PFSK-1 (cell line): ENCODE measurements around the gene HMX1.

Source experiments
- FOXP2 ChIP-seq: optimal IDR thresholded peaks from 2 replicates; pipeline ENCODE3; 2011; ENCODE audit warnings: borderline replicate concordance, control low read depth, inconsistent platforms; ENCODE audit not compliant: insufficient read depth; ENCODE audit errors: extremely low read length, extremely low read depth
- POLR2AphosphoS5 ChIP-seq: IDR thresholded peaks from 2 replicates; pipeline ENCODE4 v1.6.1; 2012; ENCODE audit warnings: low read depth, mild to moderate bottlenecking, control low read depth, low read length, moderate library complexity
- SIN3A ChIP-seq: IDR thresholded peaks from 2 replicates; pipeline ENCODE4 v1.6.1; 2012; ENCODE audit warnings: mild to moderate bottlenecking, low read length, moderate library complexity, borderline replicate concordance; ENCODE audit not compliant: insufficient read depth
- TAF1 ChIP-seq: IDR thresholded peaks from 2 replicates; pipeline ENCODE4 v1.6.1; 2012; ENCODE audit warnings: low read length, control low read depth, borderline replicate concordance; ENCODE audit not compliant: insufficient read depth
- TF ChIP-seq, protein P1 (sequence below), 2 experiments: IDR thresholded peaks; 2 replicates each; pipeline versions ENCODE4 v1.6.1 to v1.8.0; 2011 to 2012; ENCODE audit warnings: low read depth in 2 of 2, low read length in 2 of 2, control low read depth in 1 of 2, inconsistent platforms in 1 of 2, mild to moderate bottlenecking in 1 of 2, moderate library complexity in 1 of 2; ENCODE audit not compliant: insufficient read depth in 1 of 2

DNA sequence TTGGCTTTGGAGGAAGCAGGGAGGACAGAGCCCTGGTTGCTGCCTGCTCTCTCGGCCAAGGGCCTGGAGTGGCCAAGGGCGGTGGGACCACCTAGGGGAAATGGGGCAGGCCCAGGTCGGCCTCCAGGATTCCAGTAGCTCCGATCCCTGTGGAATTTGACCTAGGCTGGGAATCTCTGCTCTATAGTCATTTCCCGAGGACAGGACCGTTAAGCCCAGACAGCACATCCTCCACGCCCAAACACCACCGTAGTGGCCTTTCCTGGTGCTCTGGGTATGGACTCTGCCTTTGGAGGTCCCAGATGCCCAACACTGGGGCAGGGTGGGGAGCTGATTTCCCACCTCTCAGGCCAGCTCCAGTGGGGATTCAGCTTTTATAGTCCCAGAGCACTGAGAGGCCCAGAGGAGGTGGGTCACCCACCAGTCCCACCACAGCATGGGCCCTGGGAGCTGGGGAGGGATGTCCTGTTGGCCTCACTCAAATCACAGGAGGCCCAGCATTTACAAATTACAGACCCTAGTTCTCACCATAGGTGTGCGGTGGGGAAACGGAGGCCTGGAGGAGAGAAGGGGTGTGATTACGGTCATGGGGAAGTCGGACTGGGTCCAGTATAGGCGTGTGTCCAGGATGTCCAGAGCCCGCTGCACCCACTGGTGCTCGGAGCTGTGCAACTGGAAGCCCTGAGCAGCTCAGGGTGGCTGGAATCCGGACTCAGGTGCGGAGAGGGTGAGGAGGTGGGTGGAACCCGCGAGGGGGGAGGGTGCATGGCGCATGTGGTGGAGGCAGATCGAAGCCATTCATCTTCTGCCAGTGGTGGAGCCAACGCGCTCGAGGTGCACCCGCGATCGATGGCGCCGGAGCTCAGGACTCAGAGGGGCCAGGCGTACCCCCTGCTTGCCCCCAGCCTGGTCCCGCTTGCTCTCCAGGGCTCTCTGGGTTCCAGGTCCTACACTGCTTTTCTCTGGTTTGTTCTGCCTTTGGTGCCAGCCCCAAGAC, 7.7 kb downstream of the HMX1 start:
- TF ChIP-seq TAF1 (no peak), POLR2AphosphoS5 (no peak), SIN3A (no peak), FOXP2 (no peak)
- TF ChIP-seq, protein P1, sequence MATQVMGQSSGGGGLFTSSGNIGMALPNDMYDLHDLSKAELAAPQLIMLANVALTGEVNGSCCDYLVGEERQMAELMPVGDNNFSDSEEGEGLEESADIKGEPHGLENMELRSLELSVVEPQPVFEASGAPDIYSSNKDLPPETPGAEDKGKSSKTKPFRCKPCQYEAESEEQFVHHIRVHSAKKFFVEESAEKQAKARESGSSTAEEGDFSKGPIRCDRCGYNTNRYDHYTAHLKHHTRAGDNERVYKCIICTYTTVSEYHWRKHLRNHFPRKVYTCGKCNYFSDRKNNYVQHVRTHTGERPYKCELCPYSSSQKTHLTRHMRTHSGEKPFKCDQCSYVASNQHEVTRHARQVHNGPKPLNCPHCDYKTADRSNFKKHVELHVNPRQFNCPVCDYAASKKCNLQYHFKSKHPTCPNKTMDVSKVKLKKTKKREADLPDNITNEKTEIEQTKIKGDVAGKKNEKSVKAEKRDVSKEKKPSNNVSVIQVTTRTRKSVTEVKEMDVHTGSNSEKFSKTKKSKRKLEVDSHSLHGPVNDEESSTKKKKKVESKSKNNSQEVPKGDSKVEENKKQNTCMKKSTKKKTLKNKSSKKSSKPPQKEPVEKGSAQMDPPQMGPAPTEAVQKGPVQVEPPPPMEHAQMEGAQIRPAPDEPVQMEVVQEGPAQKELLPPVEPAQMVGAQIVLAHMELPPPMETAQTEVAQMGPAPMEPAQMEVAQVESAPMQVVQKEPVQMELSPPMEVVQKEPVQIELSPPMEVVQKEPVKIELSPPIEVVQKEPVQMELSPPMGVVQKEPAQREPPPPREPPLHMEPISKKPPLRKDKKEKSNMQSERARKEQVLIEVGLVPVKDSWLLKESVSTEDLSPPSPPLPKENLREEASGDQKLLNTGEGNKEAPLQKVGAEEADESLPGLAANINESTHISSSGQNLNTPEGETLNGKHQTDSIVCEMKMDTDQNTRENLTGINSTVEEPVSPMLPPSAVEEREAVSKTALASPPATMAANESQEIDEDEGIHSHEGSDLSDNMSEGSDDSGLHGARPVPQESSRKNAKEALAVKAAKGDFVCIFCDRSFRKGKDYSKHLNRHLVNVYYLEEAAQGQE (IDR thresholded peaks at IDR 0.05; ENCODE audit: insufficient read depth in 1 of 2, low read depth in 2 of 2, low read length in 2 of 2): no peak
